ENCODE measurements around the gene TRIO.

TRIO gene

GRCh38 chr5:14316471-14316870, 173.3 kb downstream of the TRIO start:
- no peak overlapping the region for H3K4me3 ChIP-seq (ENCODE audit: low read length)
- H3K9ac ChIP-seq (ENCODE audit: low read length), result no peak overlapping the region
- H3K36me3 ChIP-seq (ENCODE audit: control insufficient read depth, insufficient read depth, low read length), result no peaks in the 10 kb centered on the region
- H3K9me3 ChIP-seq (ENCODE audit: control insufficient read depth, low read length), result no peaks in the 10 kb centered on the region
- no peaks in the 10 kb centered on the region for H3K4me1 ChIP-seq (ENCODE audit: control insufficient read depth, insufficient read depth, low read length)
- no peaks in the 10 kb centered on the region for H3K27me3 ChIP-seq (ENCODE audit: control insufficient read depth, insufficient read depth, low read length)

- no peaks in the 10 kb centered on the region for H3K4me1 ChIP-seq (ENCODE audit: control insufficient read depth, insufficient read depth, low read length)
- H3K27me3 ChIP-seq (ENCODE audit: control insufficient read depth, insufficient read depth, low read length), result no peaks in the 10 kb centered on the region
- H3K9me3 ChIP-seq (ENCODE audit: control insufficient read depth, low read length), result no peaks in the 10 kb centered on the region
- H3K4me3 ChIP-seq (ENCODE audit: low read length), result no peak overlapping the region
- no peak overlapping the region for H3K9ac ChIP-seq (ENCODE audit: low read length)
- no peaks in the 10 kb centered on the region for H3K36me3 ChIP-seq (ENCODE audit: control insufficient read depth, insufficient read depth, low read length)
Measured at GRCh38 chr5:14319102-14319501, 176.0 kb downstream of the TRIO start.

- Histone ChIP-seq H3K36me3 (ENCODE audit: control insufficient read depth, insufficient read depth, low read length) (no peaks in the 10 kb centered on the region), H3K4me1 (ENCODE audit: control insufficient read depth, insufficient read depth, low read length) (peaks cover 5% of the 10 kb centered on the region), H3K27me3 (ENCODE audit: control insufficient read depth, insufficient read depth, low read length) (no peaks in the 10 kb centered on the region), H3K9ac (ENCODE audit: low read length) (no peak overlapping the region), H3K9me3 (ENCODE audit: control insufficient read depth, low read length) (no peaks in the 10 kb centered on the region), H3K4me3 (ENCODE audit: low read length) (no peak overlapping the region)
Measured at GRCh38 chr5:14321936-14322335, 178.8 kb downstream of the TRIO start.

GRCh38 chr5:14322437-14323187, 179.5 kb downstream of the TRIO start:
- no peak overlapping the region for H3K9ac ChIP-seq (ENCODE audit: low read length)
- H3K4me3 ChIP-seq (ENCODE audit: low read length), result no peak overlapping the region
- H3K27me3 ChIP-seq (ENCODE audit: control insufficient read depth, insufficient read depth, low read length), result no peaks in the 10 kb centered on the region
- no peaks in the 10 kb centered on the region for H3K36me3 ChIP-seq (ENCODE audit: control insufficient read depth, insufficient read depth, low read length)
- peaks cover 5% of the 10 kb centered on the region for H3K4me1 ChIP-seq (ENCODE audit: control insufficient read depth, insufficient read depth, low read length)
- no peaks in the 10 kb centered on the region for H3K9me3 ChIP-seq (ENCODE audit: control insufficient read depth, low read length)

GRCh38 chr5:14323466-14323865, 180.3 kb downstream of the TRIO start:
- no peaks in the 10 kb centered on the region for H3K27me3 ChIP-seq (ENCODE audit: control insufficient read depth, insufficient read depth, low read length)
- H3K36me3 ChIP-seq (ENCODE audit: control insufficient read depth, insufficient read depth, low read length), result no peaks in the 10 kb centered on the region
- no peak overlapping the region for H3K9ac ChIP-seq (ENCODE audit: low read length)

GRCh38 chr5:14325369-14325768, 182.2 kb downstream of the TRIO start:
- H3K36me3 ChIP-seq (ENCODE audit: control insufficient read depth, insufficient read depth, low read length), result no peaks in the 10 kb centered on the region
- no peak overlapping the region for H3K4me3 ChIP-seq (ENCODE audit: low read length)
- no peak overlapping the region for H3K9ac ChIP-seq (ENCODE audit: low read length)
- peaks cover 5% of the 10 kb centered on the region for H3K4me1 ChIP-seq (ENCODE audit: control insufficient read depth, insufficient read depth, low read length)
- no peaks in the 10 kb centered on the region for H3K9me3 ChIP-seq (ENCODE audit: control insufficient read depth, low read length)
- H3K27me3 ChIP-seq (ENCODE audit: control insufficient read depth, insufficient read depth, low read length), result no peaks in the 10 kb centered on the region

More at GRCh38 chr5:14323466-14323865, 180.3 kb downstream of the TRIO start:
- Histone ChIP-seq H3K9me3 (ENCODE audit: control insufficient read depth, low read length) (no peaks in the 10 kb centered on the region), H3K4me1 (ENCODE audit: control insufficient read depth, insufficient read depth, low read length) (peaks cover 5% of the 10 kb centered on the region), H3K4me3 (ENCODE audit: low read length) (no peak overlapping the region)

GRCh38 chr5:14326035-14326903, 183.1 kb downstream of the TRIO start:
- Histone ChIP-seq H3K27me3 (ENCODE audit: control insufficient read depth, insufficient read depth, low read length) (no peaks in the 10 kb centered on the region), H3K4me1 (ENCODE audit: control insufficient read depth, insufficient read depth, low read length) (peaks cover 5% of the 10 kb centered on the region), H3K4me3 (ENCODE audit: low read length) (no peak overlapping the region), H3K9me3 (ENCODE audit: control insufficient read depth, low read length) (no peaks in the 10 kb centered on the region), H3K36me3 (ENCODE audit: control insufficient read depth, insufficient read depth, low read length) (no peaks in the 10 kb centered on the region), H3K9ac (ENCODE audit: low read length) (no peak overlapping the region)

GRCh38 chr5:14327624-14328023, 184.5 kb downstream of the TRIO start:
- Histone ChIP-seq H3K4me1 (ENCODE audit: control insufficient read depth, insufficient read depth, low read length) (peaks cover 5% of the 10 kb centered on the region), H3K9ac (ENCODE audit: low read length) (no peak overlapping the region), H3K27me3 (ENCODE audit: control insufficient read depth, insufficient read depth, low read length) (no peaks in the 10 kb centered on the region), H3K36me3 (ENCODE audit: control insufficient read depth, insufficient read depth, low read length) (no peaks in the 10 kb centered on the region), H3K4me3 (ENCODE audit: low read length) (no peak overlapping the region), H3K9me3 (ENCODE audit: control insufficient read depth, low read length) (no peaks in the 10 kb centered on the region)

- Histone ChIP-seq H3K27me3 (ENCODE audit: control insufficient read depth, insufficient read depth, low read length) (no peaks in the 10 kb centered on the region), H3K36me3 (ENCODE audit: control insufficient read depth, insufficient read depth, low read length) (no peaks in the 10 kb centered on the region), H3K9me3 (ENCODE audit: control insufficient read depth, low read length) (no peaks in the 10 kb centered on the region), H3K4me1 (ENCODE audit: control insufficient read depth, insufficient read depth, low read length) (peaks cover 5% of the 10 kb centered on the region), H3K4me3 (ENCODE audit: low read length) (no peak overlapping the region), H3K9ac (ENCODE audit: low read length) (no peak overlapping the region)
Measured at GRCh38 chr5:14328144-14328543, 185.0 kb downstream of the TRIO start.

- Histone ChIP-seq H3K36me3 (ENCODE audit: control insufficient read depth, insufficient read depth, low read length) (no peaks in the 10 kb centered on the region), H3K4me3 (ENCODE audit: low read length) (no peak overlapping the region), H3K4me1 (ENCODE audit: control insufficient read depth, insufficient read depth, low read length) (peaks cover 5% of the 10 kb centered on the region), H3K27me3 (ENCODE audit: control insufficient read depth, insufficient read depth, low read length) (no peaks in the 10 kb centered on the region), H3K9me3 (ENCODE audit: control insufficient read depth, low read length) (no peaks in the 10 kb centered on the region), H3K9ac (ENCODE audit: low read length) (no peak overlapping the region)
Measured at GRCh38 chr5:14330291-14330690, 187.1 kb downstream of the TRIO start.

- H3K9me3 ChIP-seq (ENCODE audit: control insufficient read depth, low read length), result no peaks in the 10 kb centered on the region
- no peak overlapping the region for H3K9ac ChIP-seq (ENCODE audit: low read length)
- no peak overlapping the region for H3K4me3 ChIP-seq (ENCODE audit: low read length)
- no peaks in the 10 kb centered on the region for H3K27me3 ChIP-seq (ENCODE audit: control insufficient read depth, insufficient read depth, low read length)
- peaks cover 5% of the 10 kb centered on the region for H3K4me1 ChIP-seq (ENCODE audit: control insufficient read depth, insufficient read depth, low read length)
- no peaks in the 10 kb centered on the region for H3K36me3 ChIP-seq (ENCODE audit: control insufficient read depth, insufficient read depth, low read length)
Measured at GRCh38 chr5:14330729-14331385, 187.7 kb downstream of the TRIO start.

GRCh38 chr5:14331386-14331781, 188.2 kb downstream of the TRIO start:
- Histone ChIP-seq H3K27me3 (ENCODE audit: control insufficient read depth, insufficient read depth, low read length) (no peaks in the 10 kb centered on the region), H3K9ac (ENCODE audit: low read length) (no peak overlapping the region), H3K9me3 (ENCODE audit: control insufficient read depth, low read length) (no peaks in the 10 kb centered on the region), H3K4me1 (ENCODE audit: control insufficient read depth, insufficient read depth, low read length) (peaks cover 2% of the 10 kb centered on the region), H3K36me3 (ENCODE audit: control insufficient read depth, insufficient read depth, low read length) (no peaks in the 10 kb centered on the region), H3K4me3 (ENCODE audit: low read length) (no peak overlapping the region)
